Ecto neural progenitor cell (in vitro differentiated cells): Measurements from ENCODE around the gene SHC1.

ENCODE experiments used
- DNase-seq: peaks from one replicate; pipeline ENCODE4 v3.0.0-alpha.2; 2018; ENCODE audit warnings: low spot score

The SHC1 gene

DNA sequence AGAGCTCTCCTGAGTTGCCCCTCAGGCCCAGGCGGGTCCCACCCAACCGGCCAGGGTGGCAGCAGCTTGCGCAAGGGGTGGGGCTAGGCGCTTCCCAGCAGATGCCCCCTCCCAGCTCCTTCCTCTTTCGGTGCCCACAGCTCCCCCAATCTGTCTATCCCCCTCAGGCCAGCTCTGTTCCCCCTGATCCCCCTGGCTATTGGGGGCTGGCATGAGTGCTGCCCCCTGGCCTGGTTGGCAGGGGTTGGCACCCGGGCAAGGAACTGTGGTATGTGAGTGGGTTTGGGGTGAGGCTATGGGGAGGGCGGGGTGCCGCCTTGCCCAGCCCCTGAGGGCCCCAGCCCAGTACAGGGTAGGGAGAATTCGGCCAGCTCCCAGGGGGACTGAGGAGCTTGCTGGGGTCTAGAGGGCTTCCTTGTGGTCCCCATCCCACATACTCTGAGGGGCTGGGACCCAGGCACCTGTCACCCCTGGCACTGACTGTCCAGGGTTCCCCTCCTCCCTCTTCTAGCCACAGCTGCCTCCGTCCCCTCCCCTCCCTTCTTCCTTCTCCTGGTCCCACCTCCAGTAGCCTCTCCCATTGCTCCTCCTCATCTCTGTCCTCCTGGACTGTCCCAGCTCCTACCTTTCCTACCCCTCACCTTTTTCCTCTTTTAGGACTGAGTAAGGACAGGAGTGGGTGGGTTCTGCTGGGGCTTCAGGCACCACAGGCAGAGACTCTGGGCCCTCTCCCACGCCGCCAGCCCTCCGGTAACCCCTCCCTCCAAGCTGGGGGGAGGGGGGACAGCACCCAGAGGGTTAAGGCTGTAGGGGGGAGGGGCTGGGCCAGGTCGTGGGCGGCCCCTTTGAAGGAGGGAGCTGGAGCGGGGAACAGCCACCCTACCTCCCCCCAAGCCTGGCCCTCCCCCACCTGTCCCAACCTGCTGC, 37.7 kb upstream of the SHC1 start:
- DNase-seq = no peak

DNA sequence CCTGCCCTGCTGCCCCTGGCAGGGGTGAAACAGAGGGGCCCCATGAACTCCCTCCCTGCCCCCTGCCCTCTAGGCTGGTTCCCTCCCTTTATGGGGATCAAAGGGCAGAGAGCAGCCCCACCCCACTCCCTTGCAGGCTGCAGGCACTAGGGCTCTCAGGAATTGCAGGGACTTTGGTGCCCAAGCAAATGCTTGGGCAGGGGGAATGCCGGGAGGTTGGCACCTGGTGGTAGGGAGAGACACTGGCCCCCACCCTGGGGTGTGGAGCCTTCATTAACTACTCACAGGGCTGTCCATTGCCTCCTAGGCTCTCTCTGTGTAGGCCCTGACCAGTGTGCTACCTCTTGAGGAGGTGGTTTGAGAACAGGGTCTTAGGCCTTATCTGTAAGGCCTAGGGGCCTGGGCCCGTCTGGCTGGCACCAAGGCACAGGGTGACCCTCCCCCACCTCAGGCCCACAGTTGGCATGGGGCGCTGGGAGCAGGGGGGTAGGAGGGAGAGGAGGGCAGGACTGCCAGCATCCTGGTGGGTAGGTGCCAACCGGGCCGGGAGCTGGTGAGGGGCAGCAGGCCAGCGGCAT, 36.8 kb upstream of the SHC1 start:
- no peak for DNase-seq

DNA sequence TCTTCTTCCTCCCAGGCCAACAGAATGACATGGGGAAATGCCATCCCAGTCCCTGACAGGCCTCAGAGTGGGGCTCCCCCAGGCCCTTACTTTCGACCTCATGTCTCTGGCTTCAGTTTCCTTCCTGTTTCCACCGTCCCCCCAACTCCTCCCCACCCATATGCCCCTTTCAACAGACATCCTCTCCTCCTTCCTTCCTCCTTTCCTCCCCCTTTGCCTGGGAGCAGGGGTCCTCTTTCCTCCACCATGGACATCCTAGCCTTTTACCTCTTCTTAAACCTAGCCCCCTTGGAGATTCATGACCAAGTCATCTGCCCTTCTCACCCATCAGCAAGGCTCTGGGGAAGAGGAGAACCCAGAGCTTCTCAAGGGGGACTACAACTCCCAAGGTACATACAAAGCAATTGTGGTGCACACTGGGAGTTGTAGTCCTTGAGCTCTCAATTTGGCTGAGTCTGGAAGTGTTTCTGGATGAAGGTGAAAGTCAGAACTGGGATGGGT, 36.1 kb upstream of the SHC1 start:
- DNase-seq = no peak

DNA sequence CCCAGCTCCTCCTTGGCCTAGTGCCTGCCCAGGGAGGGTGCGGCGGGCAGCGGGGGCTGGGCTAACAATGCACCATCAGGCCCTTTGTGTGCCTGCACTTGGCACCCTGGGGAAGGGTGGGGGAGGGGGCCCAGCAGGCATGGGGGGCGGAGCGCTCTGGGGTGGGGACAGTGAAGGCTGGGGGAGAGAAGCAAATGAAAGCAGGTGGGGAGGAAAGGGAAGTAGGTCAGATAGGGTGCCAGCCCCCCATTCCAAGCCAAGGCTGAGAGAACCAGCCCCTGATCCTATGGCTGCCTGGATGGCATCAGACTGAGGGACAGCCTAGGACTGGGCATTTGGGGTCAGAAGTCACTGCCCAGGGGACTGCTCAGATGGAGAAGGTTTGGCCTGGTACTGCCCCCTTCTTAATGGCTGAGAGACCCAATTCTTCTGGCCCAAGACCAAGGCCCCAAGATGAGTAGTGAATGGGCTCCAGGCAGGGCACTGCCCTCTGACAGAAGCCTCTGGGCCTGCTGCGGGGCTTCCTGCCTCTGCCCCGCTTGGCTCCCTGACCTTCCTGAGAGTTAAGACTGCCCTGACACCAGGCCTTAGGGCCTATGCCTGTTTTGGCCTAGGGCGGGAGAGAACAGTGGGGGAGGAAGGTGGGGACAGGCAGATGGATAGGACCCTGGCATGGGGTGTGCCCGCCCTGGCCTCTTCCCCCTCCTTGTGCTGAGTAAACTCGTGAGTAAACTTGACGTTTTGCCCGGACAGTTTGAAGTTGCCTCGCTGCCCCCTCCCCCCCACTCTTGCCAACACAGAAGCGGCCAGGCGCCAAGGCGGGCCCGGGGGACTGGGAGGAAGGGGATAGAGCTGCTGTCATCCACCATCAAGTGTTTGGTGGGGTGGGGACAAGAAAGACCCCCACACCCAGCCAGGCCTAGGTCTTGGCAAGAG, 34.8 kb upstream of the SHC1 start:
- no peak for DNase-seq

DNA sequence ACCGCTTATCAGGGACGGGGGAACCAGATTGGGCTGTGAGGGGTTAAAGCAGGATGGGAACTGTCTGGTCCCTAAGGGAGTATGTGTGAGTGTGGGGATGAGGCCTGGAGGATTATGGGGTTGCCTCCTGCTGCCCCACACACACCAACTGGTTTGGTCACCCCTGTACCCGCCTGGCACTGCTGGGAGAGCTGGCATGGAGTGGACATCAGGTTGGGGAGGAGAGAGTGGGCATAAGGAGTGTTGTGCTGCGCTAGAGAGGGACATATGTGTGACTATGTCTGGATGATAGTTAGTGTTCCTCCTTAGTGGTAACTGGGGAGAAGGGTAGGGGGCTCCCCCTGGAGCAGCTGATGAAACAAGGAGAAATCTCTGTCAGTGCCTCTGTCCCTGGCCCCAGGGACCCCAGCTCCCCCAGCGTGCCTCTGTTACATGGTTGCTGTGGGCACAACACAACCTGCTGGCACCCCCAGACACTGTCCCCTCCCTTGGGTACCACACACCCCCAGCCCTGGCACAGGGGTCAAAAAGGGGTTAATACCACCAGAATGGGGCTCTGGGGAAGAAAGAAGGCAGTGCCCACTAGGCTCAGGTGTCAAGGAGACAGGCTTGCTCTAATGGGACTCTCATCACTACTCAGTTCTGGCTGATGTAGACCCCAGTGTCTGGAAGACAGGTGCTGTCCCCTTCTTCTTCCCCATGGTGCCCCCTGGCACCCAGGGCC, 34.0 kb upstream of the SHC1 start:
- no peak for DNase-seq

DNA sequence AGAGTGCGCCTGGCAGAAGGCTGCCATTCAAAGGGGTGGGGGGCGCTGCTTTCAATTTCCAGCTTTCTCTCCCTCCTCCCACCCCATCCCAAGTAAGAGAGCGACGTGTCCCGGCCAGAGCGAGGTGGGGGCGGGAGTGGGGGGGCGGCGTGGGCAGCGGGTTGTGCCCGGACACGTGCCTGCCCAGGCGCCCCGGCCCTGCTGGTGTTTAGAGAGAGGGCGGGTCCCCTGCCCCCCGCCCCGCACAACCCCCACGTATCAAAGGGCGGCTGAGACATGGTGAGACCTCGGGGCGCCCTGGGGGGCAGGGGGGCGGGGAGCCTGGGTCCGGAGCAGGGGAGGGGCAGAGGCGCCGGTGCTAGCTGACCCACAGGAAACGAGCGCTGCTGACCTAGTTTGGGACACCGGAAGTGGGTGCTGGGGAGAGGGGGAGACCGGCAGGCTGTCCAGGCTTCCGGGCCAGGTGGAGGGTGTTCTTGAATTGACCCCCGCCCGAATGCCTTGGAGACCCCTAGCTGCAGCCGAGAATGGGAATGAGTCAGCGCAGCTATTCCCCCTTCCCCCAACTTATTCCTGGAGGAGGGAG, 33.3 kb upstream of the SHC1 start:
- peak; percentile 62 for DNase-seq

DNA sequence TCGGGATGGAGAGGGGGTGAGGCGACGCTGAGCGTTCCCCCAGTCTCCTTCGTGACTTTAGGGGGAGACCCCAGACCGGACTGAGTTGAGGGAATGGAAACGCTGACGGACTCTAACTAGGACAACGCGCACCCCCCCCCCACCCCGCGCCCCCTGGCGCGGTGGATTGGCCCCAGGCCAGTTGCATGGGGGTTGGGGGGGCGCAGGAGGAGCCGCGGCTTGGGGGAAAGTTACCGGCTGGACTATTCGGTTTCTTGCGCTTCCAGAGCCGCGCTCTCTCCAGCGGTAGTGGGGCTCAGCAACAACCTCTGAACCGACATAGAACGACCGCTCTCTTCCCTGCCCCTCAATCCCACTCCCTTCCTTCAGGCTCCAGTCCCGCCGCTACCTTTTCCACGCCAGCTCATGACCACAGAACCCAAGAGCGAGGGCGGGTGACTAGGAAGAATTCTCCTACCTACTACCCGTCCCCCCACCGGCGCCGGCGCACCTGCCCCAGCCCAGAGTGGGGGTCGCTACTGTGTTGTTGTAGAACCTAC, 32.7 kb upstream of the SHC1 start:
- peak; percentile 64 for DNase-seq

DNA sequence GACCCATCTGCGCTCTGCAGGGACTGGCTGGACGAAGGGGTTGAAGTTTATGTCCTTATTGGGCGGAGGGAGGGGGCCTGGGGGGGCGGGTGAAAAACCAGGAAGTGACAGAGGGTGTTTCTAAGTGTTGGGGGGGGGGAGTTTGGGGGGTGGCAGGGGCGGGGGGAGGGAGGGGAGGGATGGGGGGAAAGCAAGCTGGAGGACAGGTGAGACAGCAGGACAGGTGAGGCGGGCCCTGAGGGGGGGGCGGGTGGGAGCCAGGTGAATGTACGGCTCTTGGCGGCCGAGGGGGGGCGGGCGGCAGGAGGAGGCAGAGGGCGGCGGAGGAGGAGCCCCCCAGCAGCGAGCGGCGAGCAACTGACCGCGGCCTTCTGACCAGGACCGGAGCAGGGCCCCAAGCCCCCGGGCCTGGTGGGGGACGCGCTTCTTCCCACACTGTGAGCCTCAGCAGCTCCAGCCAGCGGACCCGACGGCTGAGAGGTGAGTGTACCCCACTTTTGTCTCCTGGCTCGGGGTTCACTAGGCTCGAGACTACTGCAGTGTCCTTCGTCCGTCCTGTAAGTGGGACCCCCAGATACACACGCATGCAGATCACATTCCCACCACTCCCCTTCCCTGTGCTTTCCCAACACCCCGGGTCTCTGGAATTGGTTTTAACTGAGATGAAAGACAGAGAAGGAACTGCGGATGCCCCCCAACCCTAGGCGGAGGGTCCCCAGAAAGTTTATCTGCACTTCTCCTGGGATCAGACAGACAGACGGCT, 32.1 kb upstream of the SHC1 start, which contains the start of gene ZBTB7B:
TSS of gene ZBTB7B (plus strand) at position 339 of the 763 bp plus-strand sequence. CDS start 11,859 bp downstream, outside the sequence.
- peak; percentile 65 for DNase-seq

DNA sequence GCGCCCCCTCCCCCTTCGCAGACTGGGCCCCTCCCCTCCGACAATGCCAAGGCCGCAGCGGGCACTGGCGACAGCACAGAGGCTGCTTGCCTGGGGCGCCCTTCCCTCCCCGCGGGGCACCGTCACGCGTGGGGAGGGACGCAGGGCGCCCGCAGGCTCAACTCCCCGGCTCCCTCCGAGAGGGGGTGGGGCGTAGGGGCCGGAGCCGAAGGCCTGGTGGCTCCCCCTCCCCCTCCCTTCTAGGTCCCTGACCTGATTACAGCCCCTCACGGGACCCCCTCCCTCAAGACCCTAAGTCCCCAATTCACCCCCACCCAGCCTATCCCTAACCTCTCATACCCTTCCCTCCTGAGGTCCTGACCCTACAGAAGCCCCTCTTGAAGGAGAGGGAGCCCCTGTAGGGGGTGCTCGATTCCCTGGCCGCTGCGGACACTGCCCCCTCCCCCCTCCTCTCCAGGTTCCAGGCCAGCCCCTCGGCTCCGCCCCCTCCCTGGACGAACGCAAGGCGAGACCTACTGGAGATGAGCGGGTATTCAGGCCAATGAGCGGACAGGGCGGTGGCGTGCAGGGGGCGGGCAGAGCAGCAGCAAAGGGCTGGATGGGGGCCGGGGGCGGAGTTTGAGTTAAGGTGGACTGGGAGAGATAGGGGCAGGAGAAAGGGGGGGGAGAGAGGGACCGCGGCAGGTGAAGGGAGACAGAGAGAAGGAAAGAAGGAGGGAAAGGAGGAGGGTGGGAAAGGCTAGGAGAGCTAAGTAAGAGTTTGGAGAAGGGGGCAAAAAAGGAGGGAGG, 31.3 kb upstream of the SHC1 start:
- DNase-seq = peak; percentile 99

DNA sequence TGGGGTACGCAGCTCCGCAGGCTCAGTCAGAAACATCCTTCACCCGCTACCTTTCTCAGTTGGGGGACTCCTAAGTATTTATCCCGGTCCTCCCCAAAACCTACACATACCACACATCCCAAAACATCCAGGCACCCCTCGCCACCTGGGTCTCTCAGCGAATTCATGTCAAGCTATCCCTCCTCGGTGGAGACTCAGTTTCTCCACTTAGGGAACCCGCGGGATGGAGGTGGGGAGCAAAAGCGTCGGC, 30.8 kb upstream of the SHC1 start:
- DNase-seq = no peak

DNA sequence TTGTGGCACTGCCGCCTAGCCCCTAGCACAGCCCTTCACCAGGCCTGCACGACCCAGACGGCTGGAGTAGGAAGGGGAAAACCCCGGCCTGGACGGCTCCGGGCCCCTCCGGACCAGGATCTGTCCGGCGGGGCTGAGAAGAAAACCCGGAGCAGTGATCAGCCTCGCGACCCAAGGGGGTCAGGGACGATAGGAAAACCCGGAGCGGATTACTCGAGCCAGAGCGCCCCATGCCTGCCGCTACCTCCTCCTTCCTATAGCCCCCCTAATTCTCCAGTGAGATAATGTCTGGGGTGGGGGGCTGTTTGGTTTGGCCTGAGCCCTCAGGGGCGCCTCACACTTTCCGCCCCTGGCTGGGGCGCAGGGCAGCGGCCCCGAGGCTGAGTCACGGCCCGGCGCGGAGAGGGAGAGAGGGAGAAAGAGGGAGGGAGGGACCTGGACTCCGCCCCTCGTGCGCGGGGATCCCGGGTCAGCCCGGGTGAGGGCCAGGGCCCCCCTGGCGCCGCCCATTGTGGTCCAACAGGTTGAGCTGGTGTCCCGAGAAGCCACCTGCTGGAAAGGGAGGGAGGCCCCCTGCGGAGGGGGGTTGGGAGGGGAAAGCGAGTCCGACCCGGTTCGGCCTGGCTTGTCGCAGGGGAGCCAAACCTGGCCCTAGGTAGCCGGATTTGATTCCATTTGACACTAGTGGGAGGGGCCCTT, 30.3 kb upstream of the SHC1 start:
- peak; percentile 95 for DNase-seq

DNA sequence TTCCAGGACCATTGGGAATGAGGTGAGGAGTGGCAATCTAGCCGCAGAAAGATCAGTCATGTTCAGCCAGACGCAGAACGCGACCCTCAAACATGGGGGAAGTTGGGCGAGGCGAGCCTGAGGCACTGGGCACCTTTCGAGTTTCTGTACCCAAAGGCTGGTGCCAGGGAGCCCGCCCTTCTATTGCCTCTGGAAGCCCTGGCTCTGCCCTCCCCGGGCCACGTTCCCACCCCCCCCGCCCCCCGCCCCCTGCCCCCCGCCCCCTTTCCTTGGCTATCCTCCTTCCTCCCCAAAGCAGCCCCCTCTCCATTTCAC, 29.8 kb upstream of the SHC1 start:
- no peak for DNase-seq

DNA sequence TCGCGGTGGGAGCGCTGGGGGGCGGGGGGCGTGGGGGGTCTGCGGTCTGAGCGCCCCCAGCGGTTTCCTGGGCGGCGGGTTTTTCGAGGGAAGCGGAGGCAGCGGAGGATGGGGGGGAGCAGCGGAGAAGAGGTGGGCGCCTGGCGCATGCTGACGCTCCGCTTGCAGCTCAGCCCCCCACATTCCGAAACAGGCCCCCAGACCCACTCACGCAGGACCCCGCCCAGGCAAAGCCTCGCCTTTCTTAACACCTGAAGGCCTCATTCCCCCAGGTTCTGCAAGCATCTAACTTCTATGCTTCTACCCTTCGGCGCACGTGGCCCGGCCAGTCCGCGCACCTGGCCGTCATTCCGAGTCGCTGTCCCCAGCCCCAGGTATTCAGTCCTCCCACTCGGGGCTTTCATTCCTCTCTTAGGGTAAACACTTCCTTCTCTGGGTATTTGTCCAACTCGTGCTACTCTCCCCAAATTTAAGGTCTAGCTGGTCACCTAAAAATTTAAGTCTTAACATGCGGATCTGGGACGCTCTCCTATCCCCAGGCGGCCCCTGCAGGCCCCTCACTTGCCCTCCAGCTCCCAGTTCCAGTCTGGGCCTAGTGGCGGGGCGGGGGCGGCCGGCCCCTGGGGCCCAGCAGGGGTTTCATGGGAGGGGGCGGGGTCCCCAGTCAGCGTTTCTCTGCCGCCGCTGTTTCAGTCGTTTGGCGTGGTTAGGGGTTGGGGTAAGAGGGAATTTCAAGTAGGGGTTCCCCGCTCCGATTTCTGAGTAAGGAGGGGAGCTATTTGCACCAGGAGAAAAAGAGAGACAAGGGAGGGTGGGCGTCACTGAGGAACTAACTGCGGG, 29.2 kb upstream of the SHC1 start:
- DNase-seq = peak; percentile 75

DNA sequence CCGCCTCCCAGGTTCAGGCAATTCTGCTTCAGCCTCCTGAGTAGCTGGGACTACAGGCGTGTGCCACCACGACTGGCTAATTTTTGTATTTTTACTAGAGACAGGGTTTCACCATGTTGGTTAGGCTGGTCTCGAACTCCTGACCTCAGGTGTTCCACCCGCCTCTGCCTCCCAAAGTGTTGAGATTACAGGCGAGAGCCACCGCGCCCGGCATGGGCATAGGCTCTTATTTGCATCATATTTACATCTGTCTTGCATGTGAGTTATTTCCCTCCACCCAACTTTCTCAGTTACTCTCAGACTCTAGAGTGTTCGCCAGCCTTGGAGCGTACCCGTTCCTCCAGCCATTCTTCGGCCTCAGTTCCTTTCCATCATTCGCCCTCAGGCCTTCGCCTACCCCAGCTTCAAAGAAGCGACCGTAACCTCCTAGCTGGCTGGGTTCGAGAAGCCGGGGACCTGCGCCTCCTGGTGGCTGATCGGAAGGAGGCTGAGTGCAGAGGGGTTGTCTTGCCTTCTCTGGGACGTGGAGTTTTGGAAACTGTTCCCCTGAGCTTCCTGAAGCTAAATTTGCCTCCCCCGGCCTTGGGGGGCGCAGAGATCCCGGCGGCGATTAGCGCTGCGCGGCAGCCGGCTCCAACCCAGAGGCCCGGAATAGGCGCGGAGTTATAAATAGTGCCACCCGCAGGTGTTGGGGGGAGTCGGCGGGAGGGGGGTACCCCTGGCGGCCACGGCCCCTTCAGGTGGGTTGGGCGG, 28.4 kb upstream of the SHC1 start:
- DNase-seq = peak; percentile 88

DNA sequence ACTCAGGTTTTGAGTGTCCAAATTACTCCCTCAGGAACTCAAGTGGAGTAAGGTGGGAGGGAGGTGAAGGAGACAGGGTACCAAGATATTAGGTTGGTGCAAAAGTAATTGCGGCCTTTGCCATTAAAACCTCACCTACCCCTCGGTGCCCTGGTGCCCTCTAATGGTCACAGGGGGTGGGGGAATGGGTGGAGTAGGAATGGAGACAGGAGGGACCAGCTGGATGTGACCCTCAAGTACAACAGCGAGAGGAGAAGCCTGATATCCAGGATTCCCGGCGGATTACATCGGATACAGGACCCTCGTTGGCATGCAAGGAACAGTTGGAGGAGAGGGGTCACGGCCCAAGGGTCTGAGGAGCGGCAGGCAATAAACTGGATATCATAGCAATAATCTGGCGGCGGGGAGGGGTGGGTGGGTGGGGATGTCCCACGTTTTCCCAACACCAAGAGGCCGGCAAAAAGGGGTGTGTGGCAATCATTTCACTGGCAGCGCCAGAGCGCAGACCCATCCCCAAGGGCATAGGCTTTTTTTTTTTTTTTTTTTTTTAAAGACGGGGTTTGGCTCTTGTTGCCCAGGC, 27.7 kb upstream of the SHC1 start:
- DNase-seq = peak; percentile 39

DNA sequence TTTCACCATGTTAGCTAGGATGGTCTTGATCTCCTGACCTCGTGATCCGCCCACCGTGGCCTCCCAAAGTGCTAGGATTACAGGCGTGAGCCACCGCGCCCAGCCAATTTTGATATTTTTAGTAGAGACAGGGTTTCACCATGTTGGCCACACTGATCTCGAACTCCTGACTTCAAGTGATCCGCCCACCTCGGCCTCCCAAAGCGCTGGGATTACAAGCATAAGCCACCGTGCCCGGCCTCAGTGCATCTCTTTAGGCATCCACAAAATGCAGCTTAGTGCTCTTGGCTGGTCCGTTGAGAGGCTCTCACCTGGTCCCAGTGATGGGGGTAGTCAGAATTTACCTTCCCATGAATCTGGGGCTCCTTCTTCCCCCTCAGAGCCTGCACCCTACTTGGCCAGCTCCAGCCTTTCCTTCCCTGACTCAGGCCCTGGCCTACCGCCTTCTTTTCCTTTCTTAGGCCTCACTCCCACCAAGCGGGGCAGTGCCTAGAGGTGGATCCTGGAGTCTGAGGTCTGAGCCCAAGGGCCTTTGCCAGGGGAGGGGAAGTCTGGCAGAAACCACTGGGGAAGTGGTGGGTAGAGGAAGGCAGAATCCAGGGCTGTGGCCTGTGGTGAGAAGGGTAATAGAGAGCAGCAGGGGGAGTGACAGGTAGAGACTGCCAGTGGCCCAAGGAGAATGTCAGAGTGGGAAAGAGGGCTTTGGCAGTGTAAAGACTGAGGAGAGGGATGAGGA, 26.6 kb upstream of the SHC1 start:
- DNase-seq = peak; percentile 39
